MM.1S (cell line): Measurements from ENCODE around the gene ARL3.
"Not testable (repeated sequence)": the region's sequence is repeated elsewhere in the genome, so short reads cannot be mapped to it uniquely, and the experiment has no call there.

ENCODE experiments used
- DNase-seq: peaks from one replicate; pipeline ENCODE4 v3.0.0-alpha.2; 2015
- H2AFZ ChIP-seq: fragments of 300-600 bp; sonication (generic); 2 replicates; pipeline ENCODE4 v1.6.0; 2016; ENCODE audit warnings: antibody characterized with exemption, low read length
- H3F3A ChIP-seq: fragments of 300-600 bp; sonication (generic); 2 replicates; pipeline ENCODE4 v1.6.1; 2016; ENCODE audit warnings: mild to moderate bottlenecking, antibody characterized with exemption, low read length, moderate library complexity, mixed read lengths; ENCODE audit not compliant: insufficient read depth
- H3K27ac ChIP-seq: fragments of 300-600 bp; sonication (generic); 2 replicates; pipeline ENCODE4 v1.5.1; 2016; ENCODE audit warnings: mild to moderate bottlenecking, low read length
- H3K27me3 ChIP-seq: fragments of 300-600 bp; sonication (generic); replicated peaks from 2 replicates; pipeline ENCODE4 v1.6.0; 2016; ENCODE audit warnings: low read length; ENCODE audit not compliant: insufficient read depth
- H3K36me3 ChIP-seq: fragments of 300-600 bp; sonication (generic); replicated peaks from 2 replicates; pipeline ENCODE4 v1.6.1; 2016; ENCODE audit warnings: mild to moderate bottlenecking, low read length, mixed read lengths; ENCODE audit not compliant: insufficient read depth
- H3K4me1 ChIP-seq: fragments of 300-600 bp; sonication (generic); 2 replicates; pipeline ENCODE4 v1.6.1; 2016; ENCODE audit warnings: low read length, mixed read lengths
- H3K4me2 ChIP-seq: fragments of 300-600 bp; sonication (generic); 2 replicates; pipeline ENCODE4 v1.6.0; 2016; ENCODE audit warnings: low read depth, low read length
- H3K4me3 ChIP-seq: fragments of 300-600 bp; sonication (generic); 2 replicates; pipeline ENCODE4 v1.5.1; 2016; ENCODE audit warnings: low read length, mixed read lengths
- H3K79me2 ChIP-seq: fragments of 300-600 bp; sonication (generic); 2 replicates; pipeline ENCODE4 v1.6.1; 2016; ENCODE audit warnings: mixed run types, low read length, mixed read lengths
- H3K9ac ChIP-seq: fragments of 300-600 bp; sonication (generic); 2 replicates; pipeline ENCODE4 v1.6.1; 2016; ENCODE audit warnings: low read length, mixed read lengths
- H3K9me2 ChIP-seq: fragments of 300-600 bp; sonication (generic); replicated peaks from 2 replicates; pipeline ENCODE4 v1.6.1; 2016; ENCODE audit warnings: mild to moderate bottlenecking, low read length, mixed read lengths; ENCODE audit not compliant: insufficient read depth
- H3K9me3 ChIP-seq: fragments of 300-600 bp; sonication (generic); replicated peaks from 2 replicates; pipeline ENCODE4 v1.6.1; 2016; ENCODE audit warnings: mild to moderate bottlenecking, low read length, mixed read lengths; ENCODE audit not compliant: insufficient read depth
- H4K20me1 ChIP-seq: fragments of 300-600 bp; sonication (generic); 2 replicates; pipeline ENCODE4 v1.6.1; 2016; ENCODE audit warnings: mild to moderate bottlenecking, low read length, moderate library complexity, mixed read lengths; ENCODE audit not compliant: insufficient read depth
- CTCF ChIP-seq: fragments of 300-600 bp; sonication (generic); IDR thresholded peaks from 2 replicates; pipeline ENCODE4 v1.5.1; 2016; ENCODE audit warnings: antibody characterized with exemption, low read length, mixed read lengths
- EZH2 ChIP-seq: fragments of 300-600 bp; sonication (generic); optimal IDR thresholded peaks from 2 replicates; pipeline ENCODE3; 2017; ENCODE audit warnings: low read depth, mild to moderate bottlenecking, antibody characterized with exemption, low read length, mixed read lengths
- EZH2phosphoT487 ChIP-seq: fragments of 300-600 bp; sonication (generic); IDR thresholded peaks from 2 replicates; pipeline ENCODE4 v1.6.1; 2018; ENCODE audit warnings: antibody characterized with exemption, low read length

ARL3 gene

DNA sequence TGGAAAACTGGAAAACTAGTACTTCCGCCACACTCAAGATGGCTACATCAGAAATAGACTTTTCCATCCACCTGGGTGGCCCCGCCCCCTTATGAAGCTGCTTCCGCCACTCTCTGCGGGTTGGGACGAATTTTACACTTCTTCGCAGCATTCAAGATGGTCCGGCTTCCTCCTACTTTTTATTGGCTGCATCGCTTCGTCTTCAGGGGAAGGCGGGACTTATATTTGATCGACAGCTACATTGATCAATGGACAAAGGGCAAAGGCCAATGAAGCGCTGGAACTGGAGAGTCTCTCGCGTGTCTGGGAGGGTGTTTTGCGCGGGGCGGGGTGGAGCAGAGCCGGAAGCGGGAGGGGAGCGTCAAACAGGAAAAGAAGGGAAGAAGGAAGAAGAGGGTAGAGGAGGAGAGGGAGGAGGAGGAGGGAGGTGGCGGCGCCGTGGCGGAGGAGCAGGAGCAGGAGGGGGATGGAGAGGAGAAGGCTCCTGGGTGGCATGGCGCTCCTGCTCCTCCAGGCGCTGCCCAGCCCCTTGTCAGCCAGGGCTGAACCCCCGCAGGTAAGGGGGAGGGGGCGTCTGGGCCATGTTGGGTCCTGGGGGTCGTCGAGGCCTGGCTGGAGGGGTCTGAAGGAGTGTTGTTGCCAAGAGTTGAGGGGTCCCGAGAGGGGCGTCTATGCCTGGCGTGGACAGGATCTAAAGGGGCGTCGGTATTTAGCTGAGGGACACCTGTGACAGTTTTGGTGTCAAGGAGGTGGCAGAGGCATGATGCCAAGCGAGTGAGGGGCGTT lies 29.6 kb upstream of the ARL3 start, which contains the start of gene WBP1L:
TSS of gene WBP1L (plus strand) at position 361 of the 786 bp plus-strand sequence. CDS start at position 467, 106 bp downstream.
- Histone ChIP-seq H3K9me2 (no peaks in the 10 kb centered on the region), H3K4me2 (peak within 1 kb of the TSS; percentile 93), H3K27ac (peak within 1 kb of the TSS; percentile 21; the same call in 1 of the 2 replicates), H3K79me2 (peaks cover 47% of the 10 kb centered on the region), H4K20me1 (no peaks in the 10 kb centered on the region), H3K9ac (peak within 1 kb of the TSS; percentile 87), H3K27me3 (no peaks in the 10 kb centered on the region), H3K4me3 (peak within 1 kb of the TSS; percentile 95), H2AFZ (peak within 1 kb of the TSS; percentile 41; the same call in 1 of the 2 replicates), H3F3A (no peaks in the 10 kb centered on the region), H3K36me3 (no peaks in the 10 kb centered on the region), H3K9me3 (no peaks in the 10 kb centered on the region), H3K4me1 (peaks cover 8% of the 10 kb centered on the region; the same call in 1 of the 2 replicates)
- TF ChIP-seq CTCF: no peak
- no peak for TF ChIP-seq EZH2
- no peak for TF ChIP-seq EZH2phosphoT487
- peak; percentile 99 for DNase-seq

DNA sequence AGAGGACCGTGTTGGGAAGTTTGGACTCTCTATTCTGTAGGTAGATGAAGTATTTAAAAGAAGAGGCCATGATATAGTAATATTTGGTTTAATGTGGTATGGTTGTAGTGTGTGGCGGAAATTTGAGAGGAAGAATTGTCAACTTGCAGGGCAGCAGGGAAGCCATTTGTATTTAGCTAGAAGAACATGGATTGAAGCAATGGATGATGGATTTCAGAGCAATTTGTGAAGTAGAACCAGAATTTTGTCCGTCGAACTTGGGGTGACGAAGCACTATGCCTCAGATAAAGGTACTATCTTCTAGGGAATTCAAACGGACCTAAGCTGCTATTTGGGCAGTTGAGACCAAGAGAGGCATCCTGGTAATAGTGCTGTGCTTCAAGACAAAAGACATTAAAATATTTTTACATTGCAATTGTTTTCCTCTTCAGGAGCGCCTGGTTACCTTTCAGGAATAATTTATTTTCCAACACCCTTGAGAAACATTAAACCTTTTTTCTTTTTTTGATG lies 28.9 kb upstream of the ARL3 start:
- H3K4me1 ChIP-seq: peaks cover 8% of the 10 kb centered on the region; the same call in 1 of the 2 replicates
- H3K4me3 ChIP-seq: peak overlapping the region; percentile 17; the same call in 1 of the 2 replicates

DNA sequence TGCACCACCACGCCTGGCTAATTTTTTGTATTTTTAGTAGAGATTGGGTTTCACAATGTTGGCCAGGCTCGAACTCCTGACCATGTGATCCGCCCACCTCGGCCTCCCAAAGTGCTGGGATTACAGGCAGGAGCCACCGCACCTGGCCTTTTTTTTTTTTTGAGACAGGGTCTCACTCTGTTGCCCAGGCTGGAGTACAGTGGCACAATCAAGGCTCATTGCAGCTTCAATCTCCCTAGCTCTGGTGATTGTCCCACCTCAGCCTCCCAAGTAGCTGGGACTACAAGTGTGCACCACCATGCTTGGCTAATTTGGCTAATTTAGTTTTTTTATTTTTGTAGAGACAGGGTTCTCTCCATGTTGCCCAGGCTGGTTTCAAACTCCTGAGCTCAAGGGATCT lies 28.1 kb upstream of the ARL3 start:
- H3K9me3 ChIP-seq, H3K9me2 ChIP-seq, H3K4me2 ChIP-seq, H2AFZ ChIP-seq, H3K4me3 ChIP-seq, DNase-seq, H3K27ac ChIP-seq, H4K20me1 ChIP-seq, H3F3A ChIP-seq, H3K9ac ChIP-seq, H3K36me3 ChIP-seq, H3K27me3 ChIP-seq, H3K4me1 ChIP-seq: not testable (repeated sequence)
- peaks cover 35% of the 10 kb centered on the region for H3K79me2 ChIP-seq

More for the DNA sequence above, 28.9 kb upstream of the ARL3 start:
- peaks cover 40% of the 10 kb centered on the region for H3K79me2 ChIP-seq
- TF ChIP-seq EZH2: no peak
- H3K9me2 ChIP-seq: no peaks in the 10 kb centered on the region
- H3F3A ChIP-seq: no peaks in the 10 kb centered on the region
- H3K9ac ChIP-seq: no peak overlapping the region
- no peaks in the 10 kb centered on the region for H3K9me3 ChIP-seq
- H3K4me2 ChIP-seq: peak overlapping the region; percentile 52
- no peaks in the 10 kb centered on the region for H4K20me1 ChIP-seq
- H3K36me3 ChIP-seq: no peaks in the 10 kb centered on the region
- no peak overlapping the region for H3K27ac ChIP-seq
- H3K27me3 ChIP-seq: no peaks in the 10 kb centered on the region
- DNase-seq: no peak
- H2AFZ ChIP-seq: peak overlapping the region; percentile 41; the same call in 1 of the 2 replicates

- H3K27me3 ChIP-seq: no peaks in the 10 kb centered on the region
- H2AFZ ChIP-seq: no peak overlapping the region
- H3K4me1 ChIP-seq: peaks cover 8% of the 10 kb centered on the region; the same call in 1 of the 2 replicates
- no peak for DNase-seq
- H3K79me2 ChIP-seq: peaks cover 31% of the 10 kb centered on the region
- H4K20me1 ChIP-seq: no peaks in the 10 kb centered on the region
- no peak overlapping the region for H3K4me3 ChIP-seq
- H3K9ac ChIP-seq: no peak overlapping the region
- no peak overlapping the region for H3K27ac ChIP-seq
- no peaks in the 10 kb centered on the region for H3K9me3 ChIP-seq
- no peak overlapping the region for H3K4me2 ChIP-seq
- TF ChIP-seq CTCF (no peak), EZH2 (no peak), EZH2phosphoT487 (no peak)
- 0 out of 2 replicates have a peak, but pooled peaks cover 4% of the 10 kb centered on the region for H3K36me3 ChIP-seq
- H3K9me2 ChIP-seq: no peaks in the 10 kb centered on the region
- no peaks in the 10 kb centered on the region for H3F3A ChIP-seq
These were observed 27.6 kb upstream of the ARL3 start for GRCh38 chr10:102741726-102742237.
